Measurements from ENCODE around the gene LRSAM1.

The LRSAM1 gene

GRCh38 chr9:127482662-127483061, 31.4 kb downstream of the LRSAM1 start:
- Histone ChIP-seq H3F3A (ENCODE audit: insufficient read depth) (no peaks in the 10 kb centered on the region), H3K4me2 (ENCODE audit: low read depth, low read length, poor library complexity, severe bottlenecking) (no peak overlapping the region), H2AFZ (ENCODE audit: low read depth, low read length, severe bottlenecking) (no peak overlapping the region), H3K9me3 (ENCODE audit: insufficient read depth, low read length) (no peaks in the 10 kb centered on the region), H3K27ac (ENCODE audit: low read depth, low read length) (no peak overlapping the region), H3K27me3 (ENCODE audit: low read length) (no peaks in the 10 kb centered on the region), H3K9ac (ENCODE audit: low read length) (no peak overlapping the region), H3K4me3 (ENCODE audit: insufficient read depth, low read length, poor library complexity, severe bottlenecking) (no peak overlapping the region), H3K79me2 (ENCODE audit: insufficient read depth, low read length) (no peaks in the 10 kb centered on the region), H3K36me3 (ENCODE audit: low read length) (0 out of 2 replicates have a peak, but pooled peaks cover 3% of the 10 kb centered on the region), H3K9me2 (replicated peaks; ENCODE audit: insufficient read depth, low read length) (no peaks in the 10 kb centered on the region), H4K20me1 (ENCODE audit: low read depth, low read length) (no peaks in the 10 kb centered on the region)
- TF ChIP-seq EZH2phosphoT487 (conservative IDR thresholded peaks at IDR 0.05; ENCODE audit: low read length) (no peak), CTCF (IDR thresholded peaks at IDR 0.05; ENCODE audit: insufficient read depth, low read length, poor library complexity, severe bottlenecking) (no peak)

GRCh38 chr9:127485995-127486394, 34.7 kb downstream of the LRSAM1 start:
- Histone ChIP-seq H3K4me3 (ENCODE audit: insufficient read depth, low read length, poor library complexity, severe bottlenecking) (no peak overlapping the region), H4K20me1 (ENCODE audit: low read depth, low read length) (no peaks in the 10 kb centered on the region), H2AFZ (ENCODE audit: low read depth, low read length, severe bottlenecking) (no peak overlapping the region), H3K79me2 (ENCODE audit: insufficient read depth, low read length) (no peaks in the 10 kb centered on the region), H3K9me3 (ENCODE audit: insufficient read depth, low read length) (no peaks in the 10 kb centered on the region), H3K27ac (ENCODE audit: low read depth, low read length) (no peak overlapping the region), H3K4me2 (ENCODE audit: low read depth, low read length, poor library complexity, severe bottlenecking) (no peak overlapping the region), H3K36me3 (ENCODE audit: low read length) (0 out of 2 replicates have a peak, but pooled peaks cover 3% of the 10 kb centered on the region), H3F3A (ENCODE audit: insufficient read depth) (no peaks in the 10 kb centered on the region), H3K9me2 (replicated peaks; ENCODE audit: insufficient read depth, low read length) (no peaks in the 10 kb centered on the region), H3K9ac (ENCODE audit: low read length) (no peak overlapping the region), H3K27me3 (ENCODE audit: low read length) (no peaks in the 10 kb centered on the region)
- no peak for TF ChIP-seq CTCF (IDR thresholded peaks at IDR 0.05; ENCODE audit: insufficient read depth, low read length, poor library complexity, severe bottlenecking)
- no peak for TF ChIP-seq EZH2phosphoT487 (conservative IDR thresholded peaks at IDR 0.05; ENCODE audit: low read length)

- Histone ChIP-seq H3K36me3 (ENCODE audit: low read length) (no peaks in the 10 kb centered on the region), H4K20me1 (ENCODE audit: low read depth, low read length) (no peaks in the 10 kb centered on the region), H3K9ac (ENCODE audit: low read length) (no peak overlapping the region)
These were observed 37.6 kb downstream of the LRSAM1 start for GRCh38 chr9:127488946-127489345.

More at GRCh38 chr9:127488946-127489345, 37.6 kb downstream of the LRSAM1 start:
- Histone ChIP-seq H3K27ac (ENCODE audit: low read depth, low read length) (no peak overlapping the region), H3F3A (ENCODE audit: insufficient read depth) (no peaks in the 10 kb centered on the region), H3K9me2 (replicated peaks; ENCODE audit: insufficient read depth, low read length) (no peaks in the 10 kb centered on the region), H3K4me3 (ENCODE audit: insufficient read depth, low read length, poor library complexity, severe bottlenecking) (no peak overlapping the region), H3K79me2 (ENCODE audit: insufficient read depth, low read length) (no peaks in the 10 kb centered on the region), H3K27me3 (ENCODE audit: low read length) (no peaks in the 10 kb centered on the region), H3K9me3 (ENCODE audit: insufficient read depth, low read length) (no peaks in the 10 kb centered on the region), H2AFZ (ENCODE audit: low read depth, low read length, severe bottlenecking) (no peak overlapping the region), H3K4me2 (ENCODE audit: low read depth, low read length, poor library complexity, severe bottlenecking) (no peak overlapping the region)
- TF ChIP-seq CTCF (IDR thresholded peaks at IDR 0.05; ENCODE audit: insufficient read depth, low read length, poor library complexity, severe bottlenecking) (no peak), EZH2phosphoT487 (conservative IDR thresholded peaks at IDR 0.05; ENCODE audit: low read length) (no peak)

Measured in SU-DHL-6 (cell line).